ENCODE results near the gene FBXO48. TPM values are rescaled to one million over a fixed set of nuclear protein-coding genes. Genes with fewer than 3 reads are reported as not detected.

FBXO48 gene
- total RNA-seq, 1 experiment from 2014 or later = 0.74 TPM

DNA sequence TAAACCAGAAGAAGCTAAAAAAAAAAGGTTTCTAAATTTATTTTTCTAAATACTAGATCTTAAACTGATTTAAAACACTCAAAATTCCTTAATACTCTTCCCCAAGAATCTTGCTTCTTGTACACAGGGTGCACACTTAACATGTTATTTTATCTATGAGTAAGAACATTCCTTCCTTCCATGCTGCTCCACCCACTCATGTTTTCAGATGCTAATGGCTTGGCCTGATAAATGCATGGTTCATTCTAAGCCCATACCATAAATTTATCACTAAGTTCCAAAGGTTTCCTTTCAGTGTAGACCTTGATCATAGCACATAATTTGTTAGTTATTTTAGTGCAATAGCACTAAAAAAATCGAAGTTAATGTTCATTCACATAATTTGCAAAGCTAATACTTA lies 8.1 kb downstream of the FBXO48 start:
- H3K27me3 ChIP-seq (ENCODE audit: control insufficient read depth, insufficient read depth, low read length) = no peaks in the 10 kb centered on the region
- no peak overlapping the region for H3K4me3 ChIP-seq (ENCODE audit: low read depth in 2 of 2, low read length in 2 of 2)
- no peak overlapping the region for H3K27ac ChIP-seq (ENCODE audit: low read length)
- H3K4me1 ChIP-seq (ENCODE audit: control insufficient read depth, insufficient read depth, low read length) = no peaks in the 10 kb centered on the region; the same call in 1 of the 2 replicates
- CTCF ChIA-PET = no interaction called here
- ATAC-seq = no peak
- in situ Hi-C loops (cut with HindIII; ENCODE audit: low pct_unique_long_range_greater_than_20kb, low sequenced_read_pairs) = no loop called here
- no peaks in the 10 kb centered on the region for H3K9me3 ChIP-seq (ENCODE audit: control insufficient read depth, insufficient read depth, low read depth, low read length)
- POLR2A ChIA-PET = no interaction called here
- H3K36me3 ChIP-seq (ENCODE audit: control insufficient read depth, insufficient read depth, low read length) = no peaks in the 10 kb centered on the region
- TF ChIP-seq POLR2AphosphoS5 (IDR thresholded peaks at IDR 0.05; ENCODE audit: low read depth, low read length) (no peak), SIN3A (IDR thresholded peaks at IDR 0.05; ENCODE audit: borderline replicate concordance, insufficient read depth, low read depth, low read length) (no peak), TCF7L2 (IDR thresholded peaks at IDR 0.05; ENCODE audit: low read depth, low read length) (no peak)
- TF ChIP-seq, protein P1, sequence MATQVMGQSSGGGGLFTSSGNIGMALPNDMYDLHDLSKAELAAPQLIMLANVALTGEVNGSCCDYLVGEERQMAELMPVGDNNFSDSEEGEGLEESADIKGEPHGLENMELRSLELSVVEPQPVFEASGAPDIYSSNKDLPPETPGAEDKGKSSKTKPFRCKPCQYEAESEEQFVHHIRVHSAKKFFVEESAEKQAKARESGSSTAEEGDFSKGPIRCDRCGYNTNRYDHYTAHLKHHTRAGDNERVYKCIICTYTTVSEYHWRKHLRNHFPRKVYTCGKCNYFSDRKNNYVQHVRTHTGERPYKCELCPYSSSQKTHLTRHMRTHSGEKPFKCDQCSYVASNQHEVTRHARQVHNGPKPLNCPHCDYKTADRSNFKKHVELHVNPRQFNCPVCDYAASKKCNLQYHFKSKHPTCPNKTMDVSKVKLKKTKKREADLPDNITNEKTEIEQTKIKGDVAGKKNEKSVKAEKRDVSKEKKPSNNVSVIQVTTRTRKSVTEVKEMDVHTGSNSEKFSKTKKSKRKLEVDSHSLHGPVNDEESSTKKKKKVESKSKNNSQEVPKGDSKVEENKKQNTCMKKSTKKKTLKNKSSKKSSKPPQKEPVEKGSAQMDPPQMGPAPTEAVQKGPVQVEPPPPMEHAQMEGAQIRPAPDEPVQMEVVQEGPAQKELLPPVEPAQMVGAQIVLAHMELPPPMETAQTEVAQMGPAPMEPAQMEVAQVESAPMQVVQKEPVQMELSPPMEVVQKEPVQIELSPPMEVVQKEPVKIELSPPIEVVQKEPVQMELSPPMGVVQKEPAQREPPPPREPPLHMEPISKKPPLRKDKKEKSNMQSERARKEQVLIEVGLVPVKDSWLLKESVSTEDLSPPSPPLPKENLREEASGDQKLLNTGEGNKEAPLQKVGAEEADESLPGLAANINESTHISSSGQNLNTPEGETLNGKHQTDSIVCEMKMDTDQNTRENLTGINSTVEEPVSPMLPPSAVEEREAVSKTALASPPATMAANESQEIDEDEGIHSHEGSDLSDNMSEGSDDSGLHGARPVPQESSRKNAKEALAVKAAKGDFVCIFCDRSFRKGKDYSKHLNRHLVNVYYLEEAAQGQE (IDR thresholded peaks at IDR 0.05; ENCODE audit: insufficient read depth in 1 of 2, low read depth in 2 of 2, low read length in 1 of 2) = no peak
- TF ChIP-seq, protein P2, sequence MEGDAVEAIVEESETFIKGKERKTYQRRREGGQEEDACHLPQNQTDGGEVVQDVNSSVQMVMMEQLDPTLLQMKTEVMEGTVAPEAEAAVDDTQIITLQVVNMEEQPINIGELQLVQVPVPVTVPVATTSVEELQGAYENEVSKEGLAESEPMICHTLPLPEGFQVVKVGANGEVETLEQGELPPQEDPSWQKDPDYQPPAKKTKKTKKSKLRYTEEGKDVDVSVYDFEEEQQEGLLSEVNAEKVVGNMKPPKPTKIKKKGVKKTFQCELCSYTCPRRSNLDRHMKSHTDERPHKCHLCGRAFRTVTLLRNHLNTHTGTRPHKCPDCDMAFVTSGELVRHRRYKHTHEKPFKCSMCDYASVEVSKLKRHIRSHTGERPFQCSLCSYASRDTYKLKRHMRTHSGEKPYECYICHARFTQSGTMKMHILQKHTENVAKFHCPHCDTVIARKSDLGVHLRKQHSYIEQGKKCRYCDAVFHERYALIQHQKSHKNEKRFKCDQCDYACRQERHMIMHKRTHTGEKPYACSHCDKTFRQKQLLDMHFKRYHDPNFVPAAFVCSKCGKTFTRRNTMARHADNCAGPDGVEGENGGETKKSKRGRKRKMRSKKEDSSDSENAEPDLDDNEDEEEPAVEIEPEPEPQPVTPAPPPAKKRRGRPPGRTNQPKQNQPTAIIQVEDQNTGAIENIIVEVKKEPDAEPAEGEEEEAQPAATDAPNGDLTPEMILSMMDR (IDR thresholded peaks at IDR 0.05) = no peak
- intact Hi-C loops (cut with micrococcal nuclease; ENCODE audit: unreplicated experiment) = no loop called here
- DNase-seq (ENCODE audit: low read depth, low spot score) = no peak
- BruUV-seq (replicated peaks) = no TSS peak

DNA sequence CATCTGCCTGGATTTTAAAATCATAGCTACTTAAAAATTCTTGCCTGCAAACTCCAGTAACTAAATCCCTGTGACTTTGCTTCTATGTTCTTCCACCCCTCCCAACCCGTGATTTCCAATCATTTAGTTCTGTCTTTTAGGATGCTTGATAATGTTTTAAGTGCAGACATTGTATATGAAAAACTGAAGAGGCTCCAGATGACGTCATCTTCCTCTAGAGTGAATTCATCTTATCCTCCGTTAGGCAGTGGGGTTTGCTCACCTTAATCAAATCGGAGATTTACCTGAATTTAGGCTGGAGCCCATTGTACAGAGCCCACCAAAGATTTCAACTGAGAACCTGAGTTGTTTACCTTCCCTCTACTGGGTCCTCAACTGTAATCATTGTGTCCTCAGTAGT lies 10.9 kb downstream of the FBXO48 start:
- ATAC-seq = no peak
- CTCF ChIA-PET = no interaction called here

More for the DNA sequence above, 10.9 kb downstream of the FBXO48 start:
- POLR2A ChIA-PET = no interaction called here
- BruUV-seq (replicated peaks) = no TSS peak
- Histone ChIP-seq H3K36me3 (ENCODE audit: control insufficient read depth, insufficient read depth, low read length) (no peaks in the 10 kb centered on the region), H3K9me3 (ENCODE audit: control insufficient read depth, insufficient read depth, low read depth, low read length) (no peaks in the 10 kb centered on the region), H3K4me1 (ENCODE audit: control insufficient read depth, insufficient read depth, low read length) (no peaks in the 10 kb centered on the region; the same call in 1 of the 2 replicates), H3K4me3 (ENCODE audit: low read depth in 2 of 2, low read length in 2 of 2) (no peak overlapping the region), H3K27me3 (ENCODE audit: control insufficient read depth, insufficient read depth, low read length) (no peaks in the 10 kb centered on the region), H3K27ac (ENCODE audit: low read length) (no peak overlapping the region)
- in situ Hi-C loops (cut with HindIII; ENCODE audit: low pct_unique_long_range_greater_than_20kb, low sequenced_read_pairs) = no loop called here
- intact Hi-C loops (cut with micrococcal nuclease; ENCODE audit: unreplicated experiment) = no loop called here
- DNase-seq (ENCODE audit: low read depth, low spot score) = no peak
- TF ChIP-seq SIN3A (IDR thresholded peaks at IDR 0.05; ENCODE audit: borderline replicate concordance, insufficient read depth, low read depth, low read length) (no peak), TCF7L2 (IDR thresholded peaks at IDR 0.05; ENCODE audit: low read depth, low read length) (no peak), POLR2AphosphoS5 (IDR thresholded peaks at IDR 0.05; ENCODE audit: low read depth, low read length) (no peak)
- TF ChIP-seq, protein P1 (IDR thresholded peaks at IDR 0.05; ENCODE audit: insufficient read depth in 1 of 2, low read depth in 2 of 2, low read length in 1 of 2) = no peak
- TF ChIP-seq, protein P2 (IDR thresholded peaks at IDR 0.05) = no peak

Measured in Panc1 (cell line).